Measurements from ENCODE around the gene CLIC1.
"Not testable (repeated sequence)": the region's sequence is repeated elsewhere in the genome, so short reads cannot be mapped to it uniquely, and the experiment has no call there.

The CLIC1 gene

DNA sequence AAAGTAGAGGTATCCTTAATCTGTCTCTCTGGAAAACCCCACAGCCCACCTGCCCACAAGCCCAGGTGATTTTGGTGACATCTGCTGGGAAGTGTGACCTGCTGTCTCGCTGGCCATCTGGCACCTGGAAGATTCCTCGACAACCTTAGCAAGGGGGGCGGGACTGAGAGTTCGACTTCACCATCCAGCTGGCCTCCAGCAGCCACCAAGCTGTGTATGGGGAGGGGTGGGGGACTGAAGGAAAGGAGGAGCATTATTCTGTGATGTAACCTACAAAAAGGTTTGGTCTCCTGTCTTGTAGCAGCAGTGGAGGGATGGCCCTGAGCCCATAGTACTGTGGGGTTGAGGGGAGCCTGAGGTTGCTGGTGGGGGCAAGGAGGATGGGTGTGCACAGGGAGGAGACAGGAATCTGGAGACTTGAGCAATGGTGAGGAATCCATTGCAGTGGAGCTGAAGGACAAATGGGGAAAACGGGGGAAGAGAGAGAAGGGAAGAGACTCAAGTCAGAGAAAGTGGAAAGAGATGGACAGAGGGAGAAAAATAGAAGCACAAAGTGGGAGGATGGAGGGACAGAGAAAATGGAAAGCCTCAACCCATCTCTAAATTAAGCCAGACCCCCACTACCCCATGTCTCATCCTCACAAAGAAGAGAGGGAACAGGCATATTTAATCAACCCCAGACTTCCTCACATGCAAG is 25.7 kb downstream of the CLIC1 start:
- no peak for DNase-seq (ENCODE audit: extremely low read depth, low read depth)
- TF ChIP-seq, protein P1, sequence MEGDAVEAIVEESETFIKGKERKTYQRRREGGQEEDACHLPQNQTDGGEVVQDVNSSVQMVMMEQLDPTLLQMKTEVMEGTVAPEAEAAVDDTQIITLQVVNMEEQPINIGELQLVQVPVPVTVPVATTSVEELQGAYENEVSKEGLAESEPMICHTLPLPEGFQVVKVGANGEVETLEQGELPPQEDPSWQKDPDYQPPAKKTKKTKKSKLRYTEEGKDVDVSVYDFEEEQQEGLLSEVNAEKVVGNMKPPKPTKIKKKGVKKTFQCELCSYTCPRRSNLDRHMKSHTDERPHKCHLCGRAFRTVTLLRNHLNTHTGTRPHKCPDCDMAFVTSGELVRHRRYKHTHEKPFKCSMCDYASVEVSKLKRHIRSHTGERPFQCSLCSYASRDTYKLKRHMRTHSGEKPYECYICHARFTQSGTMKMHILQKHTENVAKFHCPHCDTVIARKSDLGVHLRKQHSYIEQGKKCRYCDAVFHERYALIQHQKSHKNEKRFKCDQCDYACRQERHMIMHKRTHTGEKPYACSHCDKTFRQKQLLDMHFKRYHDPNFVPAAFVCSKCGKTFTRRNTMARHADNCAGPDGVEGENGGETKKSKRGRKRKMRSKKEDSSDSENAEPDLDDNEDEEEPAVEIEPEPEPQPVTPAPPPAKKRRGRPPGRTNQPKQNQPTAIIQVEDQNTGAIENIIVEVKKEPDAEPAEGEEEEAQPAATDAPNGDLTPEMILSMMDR (IDR thresholded peaks at IDR 0.05; ENCODE audit: low read depth, low read length), result no peak

- DNase-seq (ENCODE audit: extremely low read depth, low read depth), result not testable (repeated sequence)
These were observed 27.2 kb downstream of the CLIC1 start for GRCh38 chr6:31709157-31709556.

DNA sequence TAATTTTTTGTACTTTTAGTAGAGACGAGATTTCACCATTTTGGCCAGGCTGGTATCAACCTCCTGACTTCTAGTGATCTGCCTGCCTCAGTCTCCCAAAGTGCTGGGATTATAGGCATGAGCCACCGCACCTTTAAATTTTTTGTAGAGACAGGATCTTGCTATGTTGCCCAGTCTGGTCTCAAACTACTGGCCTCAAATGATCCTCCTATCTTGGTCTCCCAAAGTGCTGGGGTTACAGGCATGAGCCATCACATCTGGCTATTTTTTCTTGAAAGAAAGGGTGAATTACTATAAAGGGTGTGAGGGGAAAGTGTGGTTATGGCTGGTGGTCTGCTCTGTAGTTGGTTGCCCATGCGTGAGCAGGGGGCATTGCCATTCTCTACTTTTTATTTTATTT is 28.1 kb downstream of the CLIC1 start:
- TF ChIP-seq, protein P1 (IDR thresholded peaks at IDR 0.05; ENCODE audit: low read depth, low read length), result no peak
- no peak for DNase-seq (ENCODE audit: extremely low read depth, low read depth)

DNA sequence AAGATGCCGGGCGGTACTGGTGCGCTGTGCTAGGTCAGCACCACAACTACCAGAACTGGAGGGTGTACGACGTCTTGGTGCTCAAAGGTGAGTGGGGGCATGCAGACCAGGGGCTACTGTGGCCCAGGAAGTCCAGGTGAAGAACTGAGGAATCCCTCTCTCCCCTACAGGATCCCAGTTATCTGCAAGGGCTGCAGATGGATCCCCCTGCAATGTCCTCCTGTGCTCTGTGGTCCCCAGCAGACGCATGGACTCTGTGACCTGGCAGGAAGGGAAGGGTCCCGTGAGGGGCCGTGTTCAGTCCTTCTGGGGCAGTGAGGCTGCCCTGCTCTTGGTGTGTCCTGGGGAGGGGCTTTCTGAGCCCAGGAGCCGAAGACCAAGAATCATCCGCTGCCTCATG is 28.6 kb downstream of the CLIC1 start:
- TF ChIP-seq, protein P1 (IDR thresholded peaks at IDR 0.05; ENCODE audit: low read depth, low read length), result no peak
- no peak for DNase-seq (ENCODE audit: extremely low read depth, low read depth)

GRCh38 chr6:31706599-31706998 is 29.7 kb downstream of the CLIC1 start, which contains the start of gene LY6G6F:
Gene LY6G6F (plus strand): TSS chr6:31706866. CDS start chr6:31706907, 41 bp downstream.
- no peak for DNase-seq (ENCODE audit: extremely low read depth, low read depth)
- TF ChIP-seq, protein P1 (IDR thresholded peaks at IDR 0.05; ENCODE audit: low read depth, low read length), result no peak

DNA sequence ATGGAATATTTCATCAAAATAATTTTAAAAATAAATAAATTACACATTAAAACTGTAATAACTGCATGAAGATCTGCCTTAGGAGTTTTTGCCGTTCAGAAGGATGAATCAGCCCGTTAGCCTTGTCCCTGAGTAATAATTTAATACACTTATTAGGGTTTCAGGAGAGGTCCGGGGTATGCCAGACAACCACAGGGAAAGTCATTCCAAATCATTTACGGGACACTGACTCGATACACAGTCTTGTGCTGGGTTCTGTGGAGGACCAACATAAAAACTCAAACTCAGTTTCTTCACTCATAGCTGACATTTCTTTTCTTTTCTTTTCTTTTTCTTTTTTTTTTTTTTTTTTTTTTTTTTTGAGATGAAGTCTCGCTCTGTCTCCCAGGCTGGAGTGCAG is 30.4 kb downstream of the CLIC1 start:
- TF ChIP-seq, protein P1 (IDR thresholded peaks at IDR 0.05; ENCODE audit: low read depth, low read length), result no peak
- no peak for DNase-seq (ENCODE audit: extremely low read depth, low read depth)

DNA sequence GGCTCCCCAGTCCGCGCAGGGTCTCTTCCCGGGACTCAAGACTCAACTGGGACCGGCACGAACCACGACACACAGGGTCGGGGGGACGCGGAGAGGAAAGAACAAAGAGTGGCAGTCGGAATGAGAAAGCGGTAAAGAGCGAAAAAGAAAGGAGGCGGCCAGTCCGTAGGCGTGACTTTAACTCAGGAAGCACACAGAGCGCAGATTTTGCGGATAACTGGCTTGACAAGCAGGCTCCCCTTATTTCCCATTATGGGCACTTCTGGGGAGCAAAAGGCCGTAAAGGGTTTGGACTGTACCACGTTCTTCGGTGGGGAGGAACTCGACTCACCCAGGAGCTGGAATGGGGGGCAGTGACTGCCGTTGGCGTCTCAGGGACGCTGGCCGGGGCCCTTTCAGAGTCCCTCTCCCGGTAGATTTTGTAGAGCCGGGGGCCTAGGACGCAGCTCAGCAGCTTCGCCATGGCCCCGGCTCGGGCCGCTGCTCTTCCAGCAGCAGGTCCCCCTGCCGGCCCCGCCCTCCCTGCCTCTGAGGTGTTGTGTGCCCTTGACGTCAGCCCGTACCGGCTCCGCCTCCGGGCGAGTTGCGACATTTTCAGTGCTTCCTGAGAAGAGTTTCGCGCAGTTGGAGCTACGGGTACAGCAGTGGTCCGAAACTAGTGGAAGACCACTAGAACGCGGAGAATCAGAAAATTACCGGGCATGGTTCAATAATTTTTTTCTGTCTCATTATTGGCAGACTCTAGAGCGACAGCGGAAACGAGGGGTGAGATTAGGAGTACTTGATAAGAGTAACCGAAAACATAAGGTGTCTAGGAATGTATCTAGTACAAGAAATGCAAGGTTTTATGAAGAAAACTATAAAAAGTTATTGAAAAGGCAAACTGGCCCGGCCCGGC is 33.3 kb downstream of the CLIC1 start, which contains the start of gene ABHD16A:
ABHD16A (minus strand) TSS at position 506 of the 898 bp plus-strand sequence; CDS start at position 463, 43 bp downstream.
- peak; percentile 96 for DNase-seq (ENCODE audit: extremely low read depth, low read depth)
- TF ChIP-seq, protein P1 (IDR thresholded peaks at IDR 0.05; ENCODE audit: low read depth, low read length), result no peak
